OCI-LY1 (cell line): ENCODE data around the gene HOTAIR.

Experiments used
- EZH2 ChIP-seq: fragments of 200-600 bp; sonication (generic), shearing (Covaris generic); IDR thresholded peaks from 2 replicates; pipeline ENCODE4 v1.8.0; 2017; ENCODE audit warnings: borderline replicate concordance, mixed run types, mild to moderate bottlenecking, antibody characterized with exemption, low read length, moderate library complexity, mixed read lengths
- TF ChIP-seq, protein P1 (sequence below): fragments of 200-600 bp; sonication (generic), shearing (Covaris generic); IDR thresholded peaks from 2 replicates; pipeline ENCODE4 v1.5.1; 2017; ENCODE audit warnings: mild to moderate bottlenecking, antibody characterized with exemption, low read length, moderate library complexity, mixed read lengths

DNA sequence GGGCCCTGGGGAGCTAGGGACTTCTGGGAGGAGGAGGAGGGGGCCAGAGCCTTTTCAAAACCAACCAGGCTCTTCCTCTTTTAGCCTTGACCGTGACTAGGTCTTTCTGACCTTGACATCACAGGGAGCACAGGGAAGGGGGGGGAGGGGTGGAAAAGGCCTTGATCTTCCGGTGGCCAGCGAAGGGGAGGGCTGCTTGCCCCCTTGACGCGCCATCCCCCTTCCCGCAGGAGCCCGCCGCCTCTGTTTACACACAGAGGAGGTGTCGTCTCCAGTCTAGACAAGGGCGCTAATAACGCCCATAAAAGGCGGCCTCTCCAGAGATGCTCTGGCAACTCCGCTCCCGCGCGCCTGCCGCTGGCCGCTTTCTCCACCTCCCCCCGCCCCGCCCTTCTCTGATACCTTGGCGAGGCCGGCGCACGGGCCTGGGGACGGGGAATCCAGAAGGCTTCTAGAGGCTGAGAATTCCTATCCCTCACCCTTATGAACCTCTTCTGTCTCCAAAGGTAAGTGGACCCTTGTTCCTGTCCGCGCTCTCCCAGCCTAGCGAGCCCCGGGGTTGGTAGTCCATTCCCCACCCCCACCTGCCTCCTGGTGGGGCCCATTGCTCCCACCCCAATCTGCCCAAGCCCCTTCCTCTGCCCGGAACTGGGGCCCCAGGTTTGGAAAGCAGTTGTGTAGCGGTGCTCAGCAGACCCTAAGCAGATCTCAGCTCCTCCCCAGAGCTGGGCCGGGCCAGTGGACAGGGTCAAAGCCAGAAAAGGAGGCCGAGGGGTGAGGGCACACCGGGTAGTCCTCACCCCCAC, 24.9 kb downstream of the HOTAIR start:
- TF ChIP-seq, protein P1, sequence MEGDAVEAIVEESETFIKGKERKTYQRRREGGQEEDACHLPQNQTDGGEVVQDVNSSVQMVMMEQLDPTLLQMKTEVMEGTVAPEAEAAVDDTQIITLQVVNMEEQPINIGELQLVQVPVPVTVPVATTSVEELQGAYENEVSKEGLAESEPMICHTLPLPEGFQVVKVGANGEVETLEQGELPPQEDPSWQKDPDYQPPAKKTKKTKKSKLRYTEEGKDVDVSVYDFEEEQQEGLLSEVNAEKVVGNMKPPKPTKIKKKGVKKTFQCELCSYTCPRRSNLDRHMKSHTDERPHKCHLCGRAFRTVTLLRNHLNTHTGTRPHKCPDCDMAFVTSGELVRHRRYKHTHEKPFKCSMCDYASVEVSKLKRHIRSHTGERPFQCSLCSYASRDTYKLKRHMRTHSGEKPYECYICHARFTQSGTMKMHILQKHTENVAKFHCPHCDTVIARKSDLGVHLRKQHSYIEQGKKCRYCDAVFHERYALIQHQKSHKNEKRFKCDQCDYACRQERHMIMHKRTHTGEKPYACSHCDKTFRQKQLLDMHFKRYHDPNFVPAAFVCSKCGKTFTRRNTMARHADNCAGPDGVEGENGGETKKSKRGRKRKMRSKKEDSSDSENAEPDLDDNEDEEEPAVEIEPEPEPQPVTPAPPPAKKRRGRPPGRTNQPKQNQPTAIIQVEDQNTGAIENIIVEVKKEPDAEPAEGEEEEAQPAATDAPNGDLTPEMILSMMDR: no peak
- TF ChIP-seq EZH2: no peak
